ENCODE results near the gene BTBD6. TPM values are rescaled to one million over a fixed set of nuclear protein-coding genes. Genes with fewer than 3 reads are reported as not detected.

BTBD6 gene
- total RNA-seq, 1 experiment from 2014 or later = 0.26 TPM

DNA sequence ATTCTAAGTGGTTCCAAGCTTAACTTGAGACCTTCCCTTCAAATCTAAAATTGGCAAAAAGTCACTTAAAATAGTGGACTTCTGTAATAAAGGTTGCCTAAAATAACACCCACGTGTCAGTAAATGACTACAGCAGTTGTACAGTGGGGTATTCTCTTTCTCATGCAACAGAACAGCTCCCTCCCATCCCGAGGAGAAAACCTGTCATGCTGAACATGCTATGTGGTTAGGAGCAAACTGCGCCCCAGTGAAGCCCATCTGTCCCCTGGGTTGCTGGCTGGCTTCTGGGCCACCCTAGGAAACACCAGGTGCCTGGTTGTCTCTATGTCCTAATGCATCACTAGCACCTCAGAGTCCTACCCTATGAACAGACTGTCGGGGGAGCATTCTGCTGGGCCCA lies 2.7 kb downstream of the BTBD6 start:
- in situ Hi-C loops (cut with HindIII; ENCODE audit: low pct_unique_long_range_greater_than_20kb, low sequenced_read_pairs) (no loop called here), intact Hi-C loops (cut with micrococcal nuclease; ENCODE audit: unreplicated experiment) (no loop called here)
- BruUV-seq (replicated peaks) = no TSS peak
- H3K36me3 ChIP-seq (ENCODE audit: control insufficient read depth, insufficient read depth, low read length) = no peaks in the 10 kb centered on the region
- H3K9me3 ChIP-seq (ENCODE audit: control insufficient read depth, insufficient read depth, low read depth, low read length) = no peaks in the 10 kb centered on the region
- DNase-seq (ENCODE audit: low read depth, low spot score) (no peak), ATAC-seq (no peak)
- no peaks in the 10 kb centered on the region for H3K4me1 ChIP-seq (ENCODE audit: control insufficient read depth, insufficient read depth, low read length)
- TF ChIP-seq TCF7L2 (IDR thresholded peaks at IDR 0.05; ENCODE audit: low read depth, low read length) (no peak), SIN3A (IDR thresholded peaks at IDR 0.05; ENCODE audit: borderline replicate concordance, insufficient read depth, low read depth, low read length) (no peak), POLR2AphosphoS5 (IDR thresholded peaks at IDR 0.05; ENCODE audit: low read depth, low read length) (no peak)
- TF ChIP-seq, protein P1, sequence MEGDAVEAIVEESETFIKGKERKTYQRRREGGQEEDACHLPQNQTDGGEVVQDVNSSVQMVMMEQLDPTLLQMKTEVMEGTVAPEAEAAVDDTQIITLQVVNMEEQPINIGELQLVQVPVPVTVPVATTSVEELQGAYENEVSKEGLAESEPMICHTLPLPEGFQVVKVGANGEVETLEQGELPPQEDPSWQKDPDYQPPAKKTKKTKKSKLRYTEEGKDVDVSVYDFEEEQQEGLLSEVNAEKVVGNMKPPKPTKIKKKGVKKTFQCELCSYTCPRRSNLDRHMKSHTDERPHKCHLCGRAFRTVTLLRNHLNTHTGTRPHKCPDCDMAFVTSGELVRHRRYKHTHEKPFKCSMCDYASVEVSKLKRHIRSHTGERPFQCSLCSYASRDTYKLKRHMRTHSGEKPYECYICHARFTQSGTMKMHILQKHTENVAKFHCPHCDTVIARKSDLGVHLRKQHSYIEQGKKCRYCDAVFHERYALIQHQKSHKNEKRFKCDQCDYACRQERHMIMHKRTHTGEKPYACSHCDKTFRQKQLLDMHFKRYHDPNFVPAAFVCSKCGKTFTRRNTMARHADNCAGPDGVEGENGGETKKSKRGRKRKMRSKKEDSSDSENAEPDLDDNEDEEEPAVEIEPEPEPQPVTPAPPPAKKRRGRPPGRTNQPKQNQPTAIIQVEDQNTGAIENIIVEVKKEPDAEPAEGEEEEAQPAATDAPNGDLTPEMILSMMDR (IDR thresholded peaks at IDR 0.05) = no peak
- TF ChIP-seq, protein P2, sequence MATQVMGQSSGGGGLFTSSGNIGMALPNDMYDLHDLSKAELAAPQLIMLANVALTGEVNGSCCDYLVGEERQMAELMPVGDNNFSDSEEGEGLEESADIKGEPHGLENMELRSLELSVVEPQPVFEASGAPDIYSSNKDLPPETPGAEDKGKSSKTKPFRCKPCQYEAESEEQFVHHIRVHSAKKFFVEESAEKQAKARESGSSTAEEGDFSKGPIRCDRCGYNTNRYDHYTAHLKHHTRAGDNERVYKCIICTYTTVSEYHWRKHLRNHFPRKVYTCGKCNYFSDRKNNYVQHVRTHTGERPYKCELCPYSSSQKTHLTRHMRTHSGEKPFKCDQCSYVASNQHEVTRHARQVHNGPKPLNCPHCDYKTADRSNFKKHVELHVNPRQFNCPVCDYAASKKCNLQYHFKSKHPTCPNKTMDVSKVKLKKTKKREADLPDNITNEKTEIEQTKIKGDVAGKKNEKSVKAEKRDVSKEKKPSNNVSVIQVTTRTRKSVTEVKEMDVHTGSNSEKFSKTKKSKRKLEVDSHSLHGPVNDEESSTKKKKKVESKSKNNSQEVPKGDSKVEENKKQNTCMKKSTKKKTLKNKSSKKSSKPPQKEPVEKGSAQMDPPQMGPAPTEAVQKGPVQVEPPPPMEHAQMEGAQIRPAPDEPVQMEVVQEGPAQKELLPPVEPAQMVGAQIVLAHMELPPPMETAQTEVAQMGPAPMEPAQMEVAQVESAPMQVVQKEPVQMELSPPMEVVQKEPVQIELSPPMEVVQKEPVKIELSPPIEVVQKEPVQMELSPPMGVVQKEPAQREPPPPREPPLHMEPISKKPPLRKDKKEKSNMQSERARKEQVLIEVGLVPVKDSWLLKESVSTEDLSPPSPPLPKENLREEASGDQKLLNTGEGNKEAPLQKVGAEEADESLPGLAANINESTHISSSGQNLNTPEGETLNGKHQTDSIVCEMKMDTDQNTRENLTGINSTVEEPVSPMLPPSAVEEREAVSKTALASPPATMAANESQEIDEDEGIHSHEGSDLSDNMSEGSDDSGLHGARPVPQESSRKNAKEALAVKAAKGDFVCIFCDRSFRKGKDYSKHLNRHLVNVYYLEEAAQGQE (IDR thresholded peaks at IDR 0.05; ENCODE audit: insufficient read depth in 1 of 2, low read depth in 2 of 2, low read length in 1 of 2) = no peak
- ChIA-PET CTCF (interaction anchor here (0.6 kb wide), 1 partner anchor 20 kb away, joined by 5 read pairs; no protein-coding TSS in a partner anchor), POLR2A (no interaction called here)
- H3K27ac ChIP-seq (ENCODE audit: low read length) = no peak overlapping the region
- H3K4me3 ChIP-seq (ENCODE audit: low read depth in 2 of 2, low read length in 2 of 2) = no peak overlapping the region
- H3K27me3 ChIP-seq (ENCODE audit: control insufficient read depth, insufficient read depth, low read length) = no peaks in the 10 kb centered on the region

DNA sequence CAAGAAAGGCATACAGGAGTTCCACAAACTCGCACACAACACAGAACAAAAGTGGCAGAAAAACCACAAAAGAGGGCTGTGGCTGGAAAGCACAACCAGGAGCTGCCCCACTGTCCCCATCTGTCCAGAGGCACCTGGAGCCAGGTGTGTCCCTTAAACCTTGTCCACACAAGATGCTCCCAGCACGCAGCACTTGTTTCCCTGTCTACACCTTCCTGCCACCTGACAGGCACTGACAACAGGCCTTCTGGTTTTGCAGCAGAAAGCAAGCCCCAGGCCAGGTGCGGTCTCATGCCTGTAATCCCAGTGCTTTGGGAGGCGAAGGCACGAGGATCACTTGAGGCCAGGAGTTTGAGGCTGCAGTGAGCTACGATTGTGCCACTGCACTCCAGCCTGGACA lies 3.6 kb downstream of the BTBD6 start:
- ATAC-seq (no peak), DNase-seq (ENCODE audit: low read depth, low spot score) (no peak)
- BruUV-seq (replicated peaks) = no TSS peak
- Histone ChIP-seq H3K9me3 (ENCODE audit: control insufficient read depth, insufficient read depth, low read depth, low read length) (no peaks in the 10 kb centered on the region), H3K4me3 (ENCODE audit: low read depth in 2 of 2, low read length in 2 of 2) (no peak overlapping the region), H3K27ac (ENCODE audit: low read length) (no peak overlapping the region), H3K4me1 (ENCODE audit: control insufficient read depth, insufficient read depth, low read length) (no peaks in the 10 kb centered on the region), H3K27me3 (ENCODE audit: control insufficient read depth, insufficient read depth, low read length) (no peaks in the 10 kb centered on the region), H3K36me3 (ENCODE audit: control insufficient read depth, insufficient read depth, low read length) (no peaks in the 10 kb centered on the region)
- in situ Hi-C loops (cut with HindIII; ENCODE audit: low pct_unique_long_range_greater_than_20kb, low sequenced_read_pairs) (no loop called here), intact Hi-C loops (cut with micrococcal nuclease; ENCODE audit: unreplicated experiment) (no loop called here)
- TF ChIP-seq POLR2AphosphoS5 (IDR thresholded peaks at IDR 0.05; ENCODE audit: low read depth, low read length) (no peak), SIN3A (IDR thresholded peaks at IDR 0.05; ENCODE audit: borderline replicate concordance, insufficient read depth, low read depth, low read length) (no peak), TCF7L2 (IDR thresholded peaks at IDR 0.05; ENCODE audit: low read depth, low read length) (no peak)
- TF ChIP-seq, protein P2 (IDR thresholded peaks at IDR 0.05; ENCODE audit: insufficient read depth in 1 of 2, low read depth in 2 of 2, low read length in 1 of 2) = no peak
- TF ChIP-seq, protein P1 (IDR thresholded peaks at IDR 0.05) = no peak
- CTCF ChIA-PET = no interaction called here
- POLR2A ChIA-PET = no interaction called here

All from Panc1 (cell line).